Right lobe of liver (tissue), 6 donors: ENCODE results near the gene SOD2. TPM values are rescaled to one million over a fixed set of nuclear protein-coding genes. Genes with fewer than 3 reads are reported as not detected.
A peak's percentile ranks its signal among the peaks of the same experiment; 100 is the strongest.
"Not testable (repeated sequence)": the region's sequence is repeated elsewhere in the genome, so short reads cannot be mapped to it uniquely, and the experiment has no call there.

ENCODE experiments used
- ATAC-seq, 4 donors: fragments of 200-7000 bp; cut with Tn5 transposase; one replicate each; pipeline ENCODE4 v1.9.1; 2020; ENCODE audit warnings: mild to moderate bottlenecking in 4 of 4, moderate library complexity in 4 of 4
- DNase-seq, 3 donors: peaks; one replicate each; pipeline ENCODE4 v3.0.0-alpha.2; 2020
- H3K27ac ChIP-seq, 3 donors: fragments of 200-600 bp; one replicate each; pipeline ENCODE4 v1.8.0; 2022
- H3K27me3 ChIP-seq, 2 donors: fragments of 200-600 bp; one replicate each; pipeline ENCODE4 v1.8.0; 2022
- H3K36me3 ChIP-seq, 4 donors: fragments of 200-600 bp; sonication (generic) in 1 of 4; one replicate each; pipeline versions ENCODE4 v1.5.1 to v1.8.0; 2017 to 2022; ENCODE audit warnings: control low read depth in 1 of 4
- H3K4me1 ChIP-seq, 4 donors: fragments of 200-600 bp; sonication (generic) in 1 of 4; one replicate each; pipeline versions ENCODE4 v1.5.1 to v1.8.0; 2017 to 2022; ENCODE audit warnings: control low read depth in 1 of 4
- H3K4me3 ChIP-seq, 3 donors: fragments of 200-600 bp; one replicate each; pipeline ENCODE4 v1.8.0; 2022
- H3K9me3 ChIP-seq, 4 donors: fragments of 200-600 bp; sonication (generic) in 1 of 4; one replicate each; pipeline versions ENCODE4 v1.5.1 to v1.8.0; 2017 to 2022; ENCODE audit warnings: control low read depth in 1 of 4
- POLR2A ChIP-seq: fragments of 450-650 bp; IDR thresholded peaks from one replicate; pipeline ENCODE4 v1.6.1; 2017; ENCODE audit warnings: antibody characterized with exemption, mild to moderate bottlenecking
- WGBS: methylation state at CpG from one replicate; pipeline ENCODE4 v1.1.6; 2018; ENCODE audit warnings: low coverage, low lambda C conversion rate; ENCODE audit not compliant: insufficient coverage; ENCODE audit errors: missing lambda C conversion rate; 5-methylcytosine and 5-hydroxymethylcytosine counted together
- intact Hi-C, 2 donors: fragments of 100-400 bp; cut with DNase I; formaldehyde crosslinking; loops; one replicate each; pipeline versions ENCODE4 v1.11.2 to v1.14.1; 2022
- total RNA-seq, 6 experiments: library from RNA; depleted of rRNA in 2 of 6; stranded (reverse); fragments of >200 nt in 2 of 6; fragmentation: NEBNext Ultra II Directional in 3 of 6; extraction: Animal tissue kit (Norgen Biotek cat#: 25700) in 3 of 6; gene quantifications; one replicate each; pipeline versions ENCODE4 v1.1.0 to v1.2.4, GENCODE V29; 2016 to 2023
- TF ChIP-seq, protein P1 (sequence below), 4 donors: fragments of 200-600 bp in 3 of 4; fragments of 450-650 bp in 1 of 4; IDR thresholded peaks; one replicate each; pipeline versions ENCODE4 v1.5.1 to v1.8.0; 2016 to 2022; ENCODE audit warnings: antibody characterized with exemption in 4 of 4, mild to moderate bottlenecking in 2 of 4
- donor health status: DM: no; HTN: yes; CAD: no.
- donor health status: DM: no; HTN: no; CAD: no.
- donor health status: DM: no; HTN: no; CAD: no.
- donor health status: DM: no; HTN: yes; CAD: no.
- donor health status: DM: no; HTN: yes; CAD: no.

SOD2 gene
- total RNA-seq, 6 experiments from 2014 or later = 606 to 3,254 (median 1,720) TPM

DNA sequence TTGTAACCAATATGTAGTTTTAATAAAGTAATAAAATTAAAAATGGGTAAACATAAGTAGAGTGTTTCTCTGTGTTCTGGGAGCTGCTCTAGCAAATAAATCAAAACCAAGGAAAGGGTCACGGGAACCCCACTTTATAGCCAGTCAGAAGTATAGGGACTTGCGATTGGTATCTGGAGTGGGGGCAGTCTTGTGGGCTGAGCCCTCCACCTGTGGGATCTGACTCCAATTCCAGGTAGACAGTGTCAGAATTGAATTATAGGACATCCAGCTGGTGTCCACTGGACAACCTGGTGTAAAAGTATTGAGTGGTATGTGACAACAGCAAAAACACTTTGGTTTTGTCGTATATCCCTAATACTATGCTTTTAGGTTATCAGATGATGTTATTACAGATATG lies 14.5 kb downstream of the SOD2 start:
- Histone ChIP-seq H3K27ac (peak overlapping the region in 1 of 3 donors; percentile 53), H3K9me3 (no peaks in the 10 kb centered on the region), H3K4me3 (no peak overlapping the region), H3K4me1 (peaks cover 0 to 24% (median 11%) of the 10 kb centered on the region in 4 donors), H3K27me3 (no peaks in the 10 kb centered on the region), H3K36me3 (peaks cover 0 to 42% (median 18%) of the 10 kb centered on the region in 4 donors)
- WGBS = 83% methylated on average over 3 of the region's 3 CpGs
- DNase-seq (no peak), ATAC-seq (peak in 2 of 4 donors; percentile 16 to 41)
- intact Hi-C loops = no loop called here
- TF ChIP-seq POLR2A = no peak

DNA sequence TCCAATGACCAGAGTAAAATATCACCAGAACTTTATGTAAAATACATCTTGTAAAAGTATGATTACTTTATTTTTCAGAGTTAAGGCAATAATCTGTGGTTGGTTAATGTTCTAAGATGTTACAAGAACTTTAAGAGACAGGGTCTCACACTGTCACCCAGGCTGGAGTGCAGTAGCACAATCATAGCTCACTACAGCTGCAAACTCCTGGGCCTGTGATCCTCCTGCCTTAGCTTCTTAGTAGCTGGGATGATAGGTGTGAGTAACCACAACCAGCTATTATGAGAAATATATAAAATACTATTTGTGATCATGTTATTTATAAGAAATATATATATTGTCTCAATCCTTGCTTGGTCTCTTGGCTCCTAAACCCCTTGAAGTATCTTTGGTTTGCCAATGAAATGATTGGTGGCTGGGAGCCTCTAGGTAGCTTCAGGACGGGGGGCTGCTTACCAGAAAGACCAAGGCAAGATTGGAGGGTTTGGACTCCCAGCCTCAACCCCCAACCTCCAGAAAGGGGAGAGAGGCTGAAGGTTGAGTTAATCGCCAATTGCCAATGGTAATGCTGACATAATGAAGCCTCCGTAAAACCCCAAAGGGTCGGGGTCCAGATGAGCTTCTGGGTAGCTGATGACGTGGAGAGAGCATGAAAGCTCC lies 15.4 kb downstream of the SOD2 start:
- ATAC-seq = peak in 2 of 4 donors; percentile 37 to 40
- DNase-seq = no peak
- H3K27ac ChIP-seq = no peak overlapping the region
- TF ChIP-seq, protein P1, sequence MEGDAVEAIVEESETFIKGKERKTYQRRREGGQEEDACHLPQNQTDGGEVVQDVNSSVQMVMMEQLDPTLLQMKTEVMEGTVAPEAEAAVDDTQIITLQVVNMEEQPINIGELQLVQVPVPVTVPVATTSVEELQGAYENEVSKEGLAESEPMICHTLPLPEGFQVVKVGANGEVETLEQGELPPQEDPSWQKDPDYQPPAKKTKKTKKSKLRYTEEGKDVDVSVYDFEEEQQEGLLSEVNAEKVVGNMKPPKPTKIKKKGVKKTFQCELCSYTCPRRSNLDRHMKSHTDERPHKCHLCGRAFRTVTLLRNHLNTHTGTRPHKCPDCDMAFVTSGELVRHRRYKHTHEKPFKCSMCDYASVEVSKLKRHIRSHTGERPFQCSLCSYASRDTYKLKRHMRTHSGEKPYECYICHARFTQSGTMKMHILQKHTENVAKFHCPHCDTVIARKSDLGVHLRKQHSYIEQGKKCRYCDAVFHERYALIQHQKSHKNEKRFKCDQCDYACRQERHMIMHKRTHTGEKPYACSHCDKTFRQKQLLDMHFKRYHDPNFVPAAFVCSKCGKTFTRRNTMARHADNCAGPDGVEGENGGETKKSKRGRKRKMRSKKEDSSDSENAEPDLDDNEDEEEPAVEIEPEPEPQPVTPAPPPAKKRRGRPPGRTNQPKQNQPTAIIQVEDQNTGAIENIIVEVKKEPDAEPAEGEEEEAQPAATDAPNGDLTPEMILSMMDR (IDR thresholded peaks at IDR 0.05) = no peak
- no peak for TF ChIP-seq POLR2A
- no peaks in the 10 kb centered on the region for H3K27me3 ChIP-seq
- H3K4me1 ChIP-seq = peaks cover 0 to 23% (median 9%) of the 10 kb centered on the region in 4 donors
- H3K4me3 ChIP-seq = no peak overlapping the region
- 87% methylated on average over 3 of the region's 5 CpGs for WGBS
- intact Hi-C loops = no loop called here
- H3K9me3 ChIP-seq = no peaks in the 10 kb centered on the region
- H3K36me3 ChIP-seq = peaks cover 0 to 33% (median 14%) of the 10 kb centered on the region in 4 donors

DNA sequence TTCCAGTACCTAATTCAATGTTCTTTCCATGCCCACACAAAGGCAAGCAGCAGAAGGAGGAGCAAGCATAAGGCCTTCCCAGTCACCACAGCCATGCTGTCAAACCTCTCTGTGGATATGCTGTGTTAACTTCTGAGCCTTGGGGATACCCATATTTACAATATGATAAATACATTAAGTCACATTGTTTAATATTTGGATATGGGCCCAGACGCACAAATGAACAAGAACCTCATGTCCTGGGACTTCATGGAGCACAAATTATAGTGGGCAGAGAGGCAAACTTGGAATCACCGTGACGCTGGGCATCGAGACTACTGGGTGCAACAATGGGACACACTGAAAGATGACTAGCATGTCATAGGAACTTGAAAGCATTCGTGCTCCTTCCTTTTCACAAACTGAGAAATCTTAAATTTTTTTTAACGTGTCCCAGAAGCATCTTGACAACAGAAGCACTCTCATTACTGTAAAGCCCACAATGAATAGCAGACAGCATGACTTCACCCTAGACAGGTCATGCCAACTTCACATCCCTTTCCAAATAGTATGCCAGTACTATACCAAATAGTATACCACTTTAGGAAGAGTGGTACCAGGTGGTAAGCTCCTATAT lies 16.0 kb downstream of the SOD2 start:
- H3K36me3 ChIP-seq = peaks cover 0 to 27% (median 13%) of the 10 kb centered on the region in 4 donors
- peaks cover 0 to 23% (median 9%) of the 10 kb centered on the region in 4 donors for H3K4me1 ChIP-seq
- intact Hi-C loops = no loop called here
- WGBS = 93% methylated on average over 6 of the region's 6 CpGs
- H3K27ac ChIP-seq = no peak overlapping the region
- TF ChIP-seq POLR2A = no peak
- TF ChIP-seq, protein P1 (IDR thresholded peaks at IDR 0.05) = no peak
- H3K9me3 ChIP-seq = no peaks in the 10 kb centered on the region
- no peaks in the 10 kb centered on the region for H3K27me3 ChIP-seq
- DNase-seq = no peak
- H3K4me3 ChIP-seq = no peak overlapping the region
- ATAC-seq = peak in 2 of 4 donors; percentile 27 to 41

DNA sequence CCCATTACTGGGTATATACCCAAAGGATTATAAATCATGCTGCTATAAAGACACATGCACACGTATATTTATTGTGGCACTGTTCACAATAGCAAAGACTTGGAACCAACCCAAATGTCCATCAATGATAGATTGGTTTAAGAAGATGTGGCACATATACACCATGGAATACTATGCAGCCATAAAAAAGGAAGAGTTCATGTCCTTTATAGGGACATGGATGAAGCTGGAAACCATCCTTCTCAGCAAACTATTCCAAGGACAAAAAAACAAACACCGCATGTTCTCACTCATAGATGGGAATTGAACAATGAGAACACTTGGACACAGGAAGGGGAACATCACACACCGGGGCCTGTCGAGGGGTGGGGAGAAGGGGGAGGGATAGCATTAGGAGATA lies 16.8 kb downstream of the SOD2 start:
- ATAC-seq, H3K9me3 ChIP-seq, H3K27me3 ChIP-seq, H3K4me3 ChIP-seq, intact Hi-C loops, H3K27ac ChIP-seq, DNase-seq: not testable (repeated sequence)
- H3K36me3 ChIP-seq = peaks cover 0 to 20% (median 12%) of the 10 kb centered on the region in 4 donors
- 94% methylated on average over 2 of the region's 4 CpGs for WGBS
- peaks cover 0 to 18% (median 8%) of the 10 kb centered on the region in 4 donors for H3K4me1 ChIP-seq

DNA sequence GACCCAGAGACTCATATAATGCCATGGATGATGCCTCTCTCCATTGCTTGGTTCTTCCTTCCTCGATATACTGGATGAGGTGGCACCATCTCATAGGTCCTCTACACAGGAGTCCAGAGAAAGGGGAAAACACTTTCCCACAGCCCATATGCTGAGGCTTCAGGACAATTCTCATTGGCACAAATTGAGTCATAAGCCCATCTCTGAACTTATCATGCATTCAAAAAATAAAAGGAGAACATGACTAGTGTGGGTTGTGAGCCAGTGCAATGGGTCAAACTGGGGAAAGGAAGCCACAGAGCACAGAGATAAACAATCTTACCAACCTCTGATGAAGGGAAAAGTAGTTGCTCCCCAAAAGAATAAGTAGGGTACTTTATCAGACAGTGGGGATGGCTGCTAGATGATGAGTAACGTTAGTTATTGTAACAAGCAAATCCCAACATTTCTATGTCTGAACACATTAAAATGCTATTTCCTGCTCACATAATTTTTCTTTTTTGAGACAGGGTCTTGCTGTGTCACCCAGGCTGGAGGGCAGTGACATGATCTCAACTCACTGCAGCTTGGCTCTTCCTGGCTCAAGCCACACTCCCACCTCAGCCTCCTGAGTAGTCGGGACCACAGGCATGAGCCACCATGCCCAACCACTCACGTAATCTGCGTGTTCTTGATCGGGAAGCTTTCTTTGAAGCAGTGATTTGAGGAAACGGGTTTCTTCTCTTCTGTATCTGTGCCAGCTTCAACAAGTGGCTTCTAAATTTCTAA lies 27.0 kb downstream of the SOD2 start:
- no peak overlapping the region for H3K27ac ChIP-seq
- 82% methylated on average over 7 of the region's 7 CpGs for WGBS
- no peak for DNase-seq
- H3K9me3 ChIP-seq = no peaks in the 10 kb centered on the region
- H3K36me3 ChIP-seq = peaks cover 0 to 4% (median 0%) of the 10 kb centered on the region in 4 donors
- TF ChIP-seq, protein P1 (IDR thresholded peaks at IDR 0.05) = no peak
- no peak for TF ChIP-seq POLR2A
- no peak overlapping the region for H3K4me3 ChIP-seq
- H3K4me1 ChIP-seq = no peaks in the 10 kb centered on the region
- intact Hi-C loops = no loop called here
- ATAC-seq = no peak
- H3K27me3 ChIP-seq = no peaks in the 10 kb centered on the region

DNA sequence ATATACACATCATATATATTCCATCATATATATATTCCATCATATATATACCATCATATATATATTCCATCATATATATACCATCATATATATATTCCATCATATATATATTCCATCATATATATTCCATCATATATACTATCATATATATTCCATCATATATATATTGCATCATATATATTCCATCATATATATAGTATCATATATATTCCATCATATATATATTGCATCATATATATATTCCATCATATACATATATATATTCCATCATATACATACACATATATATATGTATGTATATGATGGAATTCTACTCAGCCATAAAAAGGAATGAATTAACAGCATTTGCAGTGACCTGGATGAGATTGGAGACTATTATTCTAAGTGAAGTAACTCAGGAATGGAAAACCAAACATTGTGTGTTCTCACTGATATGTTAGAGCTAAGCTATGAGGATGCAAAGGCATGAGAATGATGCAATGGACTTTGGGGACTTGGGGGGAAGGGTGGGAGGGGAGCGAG lies 29.6 kb downstream of the SOD2 start:
- 100% methylated on average over 1 of the region's 1 CpG for WGBS
- H3K36me3 ChIP-seq, H3K4me3 ChIP-seq, H3K4me1 ChIP-seq, H3K9me3 ChIP-seq, H3K27ac ChIP-seq, DNase-seq, intact Hi-C loops, ATAC-seq, H3K27me3 ChIP-seq: not testable (repeated sequence)

DNA sequence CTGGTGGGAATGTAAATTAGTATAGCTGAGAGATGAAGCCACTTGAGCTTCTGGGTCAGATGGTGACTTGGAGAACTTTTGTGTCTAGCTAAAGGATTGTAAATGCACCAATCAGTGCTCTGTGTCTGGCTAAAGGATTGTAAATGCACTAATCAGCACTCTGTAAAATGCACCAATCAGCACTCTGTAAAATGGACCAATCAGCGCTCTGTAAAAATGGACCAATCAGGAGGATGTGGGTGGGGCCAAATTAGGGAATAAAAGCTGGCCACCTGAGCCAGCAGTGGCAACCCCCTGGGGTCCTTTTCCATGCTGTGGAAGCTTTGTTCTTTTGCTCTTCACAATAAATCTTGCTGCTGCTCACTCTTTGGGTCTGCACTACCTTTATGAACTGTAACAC lies 31.1 kb downstream of the SOD2 start:
- DNase-seq, intact Hi-C loops, ATAC-seq, H3K4me1 ChIP-seq, H3K4me3 ChIP-seq, H3K27me3 ChIP-seq, H3K27ac ChIP-seq, H3K9me3 ChIP-seq, H3K36me3 ChIP-seq: not testable (repeated sequence)
- 100% methylated on average over 1 of the region's 1 CpG for WGBS
